Endothelial cell (in vitro differentiated cells): ENCODE results near the gene ARID4A. TPM values are rescaled to one million over a fixed set of nuclear protein-coding genes. Genes with fewer than 3 reads are reported as not detected.

Source experiments
- DNase-seq: peaks from one replicate; pipeline ENCODE4 v3.0.0; 2021; ENCODE audit warnings: low spot score
- H3K27ac Mint-ChIP-seq: one replicate; pipeline ENCODE4 v1.8.0; 2021; ENCODE audit warnings: mixed read lengths, inconsistent platforms; ENCODE audit not compliant: unreplicated experiment
- H3K27me3 Mint-ChIP-seq: one replicate; pipeline ENCODE4 v1.8.0; 2021; ENCODE audit warnings: mild to moderate bottlenecking, moderate library complexity, mixed read lengths, inconsistent platforms; ENCODE audit not compliant: unreplicated experiment
- H3K36me3 Mint-ChIP-seq: one replicate; pipeline ENCODE4 v1.8.0; 2021; ENCODE audit warnings: mild to moderate bottlenecking, low read depth, mixed read lengths, inconsistent platforms; ENCODE audit not compliant: unreplicated experiment
- H3K4me1 Mint-ChIP-seq: one replicate; pipeline ENCODE4 v1.8.0; 2021; ENCODE audit warnings: mild to moderate bottlenecking, mixed read lengths, inconsistent platforms; ENCODE audit not compliant: unreplicated experiment
- H3K4me3 Mint-ChIP-seq: one replicate; pipeline ENCODE4 v1.8.0; 2021; ENCODE audit warnings: mild to moderate bottlenecking, mixed read lengths, inconsistent platforms; ENCODE audit not compliant: unreplicated experiment
- H3K9me3 Mint-ChIP-seq: one replicate; pipeline ENCODE4 v1.8.0; 2021; ENCODE audit warnings: mixed read lengths, inconsistent platforms; ENCODE audit not compliant: unreplicated experiment
- CTCF ChIP-seq: fragments of 200-600 bp; sonication (generic); IDR thresholded peaks from one replicate; pipeline ENCODE4 v1.5.0; 2021; ENCODE audit warnings: antibody characterized with exemption; ENCODE audit not compliant: unreplicated experiment
- total RNA-seq: library from RNA; stranded (reverse); fragmentation: NEBNext Ultra II Directional; extraction: Animal tissue kit (Norgen Biotek cat#: 25700); gene quantifications from one replicate; pipeline ENCODE4 v1.2.1, GENCODE V29; 2021; ENCODE audit not compliant: unreplicated experiment

ARID4A gene
- total RNA-seq, 1 donor from 2014 or later: 45.4 TPM

DNA sequence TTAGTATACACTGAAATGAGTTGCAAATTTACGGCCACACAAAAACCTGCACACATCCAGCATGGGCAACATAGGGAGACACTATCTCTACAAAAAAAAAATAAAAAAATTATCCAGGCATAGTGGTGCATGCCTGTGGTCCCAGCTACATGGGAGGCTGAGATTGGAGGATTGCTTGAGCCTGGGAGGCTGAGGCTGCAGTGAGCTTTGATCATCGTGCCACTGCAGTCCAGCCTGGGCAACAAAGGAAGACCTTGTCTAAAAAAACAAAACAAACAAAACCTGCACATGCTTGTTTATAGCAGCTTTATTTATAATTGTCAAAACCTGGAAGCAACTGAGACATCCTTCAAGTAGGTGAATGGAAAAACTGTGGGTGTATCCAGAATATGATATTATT, 92.5 kb downstream of the ARID4A start:
- no peak for TF ChIP-seq CTCF
- Mint-ChIP-seq H3K27ac (no peak overlapping the region), H3K4me1 (peaks cover 4% of the 10 kb centered on the region), H3K36me3 (peaks cover 7% of the 10 kb centered on the region), H3K27me3 (peaks cover 5% of the 10 kb centered on the region), H3K9me3 (no peaks in the 10 kb centered on the region), H3K4me3 (no peak overlapping the region)
- no peak for DNase-seq

DNA sequence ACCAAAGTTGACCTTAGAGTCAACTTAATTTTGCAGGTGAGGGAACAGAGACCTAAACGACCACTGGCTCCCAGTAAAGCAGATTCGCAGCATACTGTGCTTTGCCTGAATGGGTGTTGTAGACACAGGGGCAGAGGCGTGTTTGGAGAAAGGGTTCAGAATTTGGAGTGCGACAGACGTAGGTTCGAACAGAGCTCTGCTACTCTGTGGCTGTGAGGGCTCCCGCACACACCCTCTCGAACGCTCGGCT, 97.1 kb downstream of the ARID4A start:
- no peak for TF ChIP-seq CTCF
- peak overlapping the region; percentile 87 for H3K4me3 Mint-ChIP-seq
- peaks cover 6% of the 10 kb centered on the region for H3K4me1 Mint-ChIP-seq
- H3K9me3 Mint-ChIP-seq: no peaks in the 10 kb centered on the region
- peaks cover 9% of the 10 kb centered on the region for H3K27me3 Mint-ChIP-seq
- H3K27ac Mint-ChIP-seq: peak overlapping the region; percentile 67
- H3K36me3 Mint-ChIP-seq: peaks cover 3% of the 10 kb centered on the region
- DNase-seq: no peak

DNA sequence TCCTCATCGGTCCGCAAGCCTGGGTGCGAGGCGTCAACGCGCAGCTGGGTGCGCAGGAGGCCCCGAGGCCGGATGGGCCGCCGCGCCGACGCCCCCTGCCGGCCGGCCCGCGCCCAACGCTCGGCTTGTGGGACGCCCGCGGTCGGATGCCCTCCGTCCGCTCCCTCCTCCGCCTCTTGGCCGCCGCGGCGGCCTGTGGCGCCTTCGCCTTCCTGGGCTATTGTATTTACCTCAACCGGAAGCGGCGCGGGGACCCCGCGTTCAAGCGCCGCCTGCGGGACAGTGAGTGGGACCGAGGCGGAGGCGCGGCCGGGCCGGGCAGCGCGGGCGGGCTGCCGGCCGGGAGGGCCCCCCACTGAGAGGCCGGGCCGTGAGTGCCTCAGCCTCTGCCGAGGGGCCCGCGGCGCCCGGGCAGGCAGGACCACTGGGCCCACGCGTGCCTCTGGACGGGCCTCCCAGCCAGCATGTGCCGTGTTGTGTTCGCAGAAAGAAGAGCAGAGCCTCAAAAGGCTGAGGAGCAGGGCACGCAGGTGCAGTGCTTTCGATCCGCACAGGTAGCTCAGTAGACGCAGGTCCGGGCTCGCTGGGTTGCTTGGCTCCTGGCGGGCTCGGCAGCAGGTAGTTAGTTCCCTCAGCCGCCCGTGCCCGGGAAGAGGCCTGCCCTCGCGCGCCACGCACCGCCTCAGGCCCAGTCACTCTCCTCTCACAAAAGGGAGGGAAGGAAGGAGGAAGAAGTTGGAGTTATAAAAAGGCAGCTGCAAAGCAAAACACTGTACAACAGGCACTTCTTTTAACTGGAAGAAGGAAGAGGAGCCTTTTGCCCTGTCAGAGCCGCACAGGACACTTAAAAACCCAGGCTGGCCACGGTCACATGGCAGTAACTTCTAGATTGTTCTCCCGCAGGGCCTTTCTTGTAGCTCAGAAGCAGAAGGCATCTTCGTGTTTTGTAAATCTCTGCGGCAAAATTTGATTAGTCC, 97.7 kb downstream of the ARID4A start, which contains the start of gene TOMM20L:
TOMM20L (plus strand) TSS at position 119 of the 977 bp plus-strand sequence; CDS start at position 147, 28 bp downstream.
- Mint-ChIP-seq H3K36me3 (peaks cover 3% of the 10 kb centered on the region), H3K9me3 (no peaks in the 10 kb centered on the region), H3K4me1 (peaks cover 6% of the 10 kb centered on the region), H3K27ac (peak within 1 kb of the TSS; percentile 78), H3K4me3 (peak within 1 kb of the TSS; percentile 87), H3K27me3 (peaks cover 9% of the 10 kb centered on the region)
- DNase-seq: peak; percentile 88
- TF ChIP-seq CTCF: peak; percentile 96

- no peak for DNase-seq
- H3K4me1 Mint-ChIP-seq: peaks cover 6% of the 10 kb centered on the region
- peaks cover 3% of the 10 kb centered on the region for H3K36me3 Mint-ChIP-seq
- H3K4me3 Mint-ChIP-seq: peak overlapping the region; percentile 65
- H3K27me3 Mint-ChIP-seq: peaks cover 9% of the 10 kb centered on the region
- no peaks in the 10 kb centered on the region for H3K9me3 Mint-ChIP-seq
- peak overlapping the region; percentile 8 for H3K27ac Mint-ChIP-seq
- no peak for TF ChIP-seq CTCF
These were observed 98.8 kb downstream of the ARID4A start for GRCh38 chr14:58397156-58397555.

GRCh38 chr14:58398495-58398894, 100.1 kb downstream of the ARID4A start:
- no peak for DNase-seq
- Mint-ChIP-seq H3K36me3 (peaks cover 3% of the 10 kb centered on the region), H3K27me3 (peaks cover 9% of the 10 kb centered on the region), H3K4me1 (peaks cover 6% of the 10 kb centered on the region), H3K9me3 (no peaks in the 10 kb centered on the region), H3K27ac (no peak overlapping the region), H3K4me3 (no peak overlapping the region)
- no peak for TF ChIP-seq CTCF
